Upper lobe of left lung (tissue), 4 donors: ENCODE data around the gene PPCS.

Experiments
- CTCF ChIP-seq, 6 experiments: fragments of 450-650 bp in 4 of 6; fragments of 200-600 bp in 2 of 6; sonication (generic) in 2 of 6; IDR thresholded peaks; one replicate each; pipeline ENCODE4 v1.5.1; 2016 to 2019; ENCODE audit warnings: antibody characterized with exemption in 6 of 6
- POLR2A ChIP-seq, 4 donors: fragments of 450-650 bp; IDR thresholded peaks; one replicate each; pipeline ENCODE4 v1.5.1; 2016 to 2017; ENCODE audit warnings: antibody characterized with exemption in 4 of 4, mild to moderate bottlenecking in 2 of 4
- POLR2AphosphoS5 ChIP-seq, 2 donors: sonication (generic); formaldehyde crosslinking; IDR thresholded peaks; one replicate each; pipeline ENCODE4 v1.5.1; 2017; ENCODE audit warnings: antibody characterized with exemption in 2 of 2

GRCh38 chr1:42419126-42419821, 37.1 kb upstream of the PPCS start:
- no peak for TF ChIP-seq CTCF (IDR thresholded peaks at IDR 0.05)
- TF ChIP-seq POLR2A (IDR thresholded peaks at IDR 0.05), result no peak
- no peak for TF ChIP-seq POLR2AphosphoS5 (IDR thresholded peaks at IDR 0.05)
